DMS153 treated with DMSO at 0.1 percent for 48 hours (cell line): ENCODE results near the gene NACC2.

Experiments
- DNase-seq: peaks from one replicate; lab custom pipeline; 2025; ENCODE audit not compliant: unreplicated experiment; lab: John Stamatoyannopoulos, UW

Gene NACC2

GRCh38 chr9:136095070-136096058 is at the start of gene NACC2:
TSS of gene NACC2 (minus strand) at chr9:136095289. CDS start at chr9:136050521, 44,768 bp downstream.
- DNase-seq, result no peak

GRCh38 chr9:136144450-136144849 is 49.4 kb upstream of the NACC2 start:
- no peak for DNase-seq

GRCh38 chr9:136143215-136144001 is 48.3 kb upstream of the NACC2 start:
- peak; percentile 16 for DNase-seq

- no peak for DNase-seq
These were observed 47.7 kb upstream of the NACC2 start for GRCh38 chr9:136142859-136143214.

- DNase-seq, result no peak
These were observed 47.3 kb upstream of the NACC2 start for GRCh38 chr9:136142414-136142796.

GRCh38 chr9:136141682-136142413 is 46.8 kb upstream of the NACC2 start:
- DNase-seq, result no peak

- DNase-seq, result no peak
These were observed 45.9 kb upstream of the NACC2 start for GRCh38 chr9:136140966-136141365.

GRCh38 chr9:136140046-136140445 is 45.0 kb upstream of the NACC2 start:
- no peak for DNase-seq

- no peak for DNase-seq
These were observed 43.5 kb upstream of the NACC2 start for GRCh38 chr9:136138566-136138965.

- DNase-seq, result no peak
These were observed 42.5 kb upstream of the NACC2 start for GRCh38 chr9:136137321-136138265.

- no peak for DNase-seq
These were observed 41.2 kb upstream of the NACC2 start for GRCh38 chr9:136136127-136136925.

GRCh38 chr9:136135326-136136126 is 40.4 kb upstream of the NACC2 start:
- DNase-seq, result no peak

GRCh38 chr9:136133959-136134484 is 38.9 kb upstream of the NACC2 start:
- no peak for DNase-seq

GRCh38 chr9:136133191-136133958 is 38.3 kb upstream of the NACC2 start:
- no peak for DNase-seq

GRCh38 chr9:136132512-136133050 is 37.5 kb upstream of the NACC2 start:
- DNase-seq, result no peak

GRCh38 chr9:136131629-136132511 is 36.8 kb upstream of the NACC2 start:
- no peak for DNase-seq
